Thymus (tissue), 11 donors: ENCODE results near the gene PLXNA3. TPM values are rescaled to one million over a fixed set of nuclear protein-coding genes. Genes with fewer than 3 reads are reported as not detected.
A peak's percentile ranks its signal among the peaks of the same experiment; 100 is the strongest.

Experiments used
- DNase-seq, 9 donors: peaks; one replicate each; pipeline ENCODE4 v3.0.0-alpha.2; 2013; ENCODE audit warnings: low spot score in 9 of 9, low read depth in 6 of 9, missing footprints in 1 of 9
- H3K27ac ChIP-seq, 2 donors: one replicate each; pipeline ENCODE4 v1.5.1; 2013; ENCODE audit warnings: control low read depth in 1 of 2, low read depth in 1 of 2, low read length in 1 of 2, mild to moderate bottlenecking in 1 of 2, moderate library complexity in 1 of 2
- H3K27me3 ChIP-seq, 2 donors: one replicate each; pipeline ENCODE4 v1.5.1; 2013; ENCODE audit warnings: low read length in 1 of 2; ENCODE audit not compliant: control insufficient read depth in 2 of 2, insufficient read depth in 1 of 2
- H3K36me3 ChIP-seq, 2 donors: one replicate each; pipeline ENCODE4 v1.5.1; 2013; ENCODE audit warnings: low read length in 1 of 2, mild to moderate bottlenecking in 1 of 2, moderate library complexity in 1 of 2; ENCODE audit not compliant: control insufficient read depth in 2 of 2, insufficient read depth in 2 of 2
- H3K4me1 ChIP-seq, 2 donors: one replicate each; pipeline ENCODE4 v1.5.1; 2013; ENCODE audit warnings: low read length in 2 of 2; ENCODE audit not compliant: control insufficient read depth in 2 of 2, insufficient read depth in 2 of 2
- H3K4me3 ChIP-seq, 2 donors: one replicate each; pipeline ENCODE4 v1.5.1; 2013; ENCODE audit warnings: low read length in 2 of 2, control low read depth in 1 of 2, mild to moderate bottlenecking in 1 of 2
- H3K9me3 ChIP-seq, 2 donors: one replicate each; pipeline ENCODE4 v1.5.1; 2013; ENCODE audit warnings: low read length in 1 of 2, mild to moderate bottlenecking in 1 of 2; ENCODE audit not compliant: control insufficient read depth in 2 of 2, insufficient read depth in 1 of 2
- WGBS: extraction: QIAGEN DNeasy Blood & Tissue Kit; methylation state at CpG from one replicate; pipeline ENCODE4 v1.1.7; 2013; 5-methylcytosine and 5-hydroxymethylcytosine counted together
- polyA plus RNA-seq: library from polyadenylated mRNA; stranded (reverse); fragments of 200-250 nt; gene quantifications from one replicate; pipeline ENCODE4 v1.2.3, GENCODE V29; 2013
- total RNA-seq: library from RNA; stranded (reverse); fragments of 120-200 nt; gene quantifications from one replicate; pipeline ENCODE4 v1.2.4, GENCODE V29; 2013
- donor health status: healthy.

The PLXNA3 gene
- total and polyA plus RNA-seq, 2 donors: 2.2 to 14.3 TPM

DNA sequence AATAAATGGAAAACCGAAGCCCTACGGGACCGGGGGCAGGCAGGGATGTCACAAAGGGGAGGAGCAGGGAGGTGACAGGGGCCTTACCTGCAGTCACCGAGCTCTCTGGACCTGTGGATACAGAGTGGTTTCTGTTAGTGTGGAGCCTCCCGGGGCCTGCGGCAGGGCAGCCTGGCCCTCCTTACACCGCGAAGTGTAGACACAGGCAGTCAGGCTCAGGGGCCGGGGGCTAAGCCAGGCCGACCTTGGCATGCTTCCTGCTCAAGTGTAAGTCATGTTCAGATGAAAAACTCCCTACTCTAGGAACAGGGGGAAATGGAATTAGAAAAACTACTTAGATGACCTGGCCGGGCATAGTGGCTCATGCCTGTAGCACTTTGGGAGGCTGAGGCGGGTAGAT, 53.7 kb downstream of the PLXNA3 start:
- Histone ChIP-seq H3K36me3 (peaks cover 14 to 22% of the 10 kb centered on the region in 2 donors), H3K9me3 (peaks cover 0 to 17% of the 10 kb centered on the region in 2 donors), H3K4me1 (peaks cover 8 to 24% of the 10 kb centered on the region in 2 donors), H3K4me3 (no peak overlapping the region), H3K27ac (peak overlapping the region; percentile 79 to 84), H3K27me3 (no peaks in the 10 kb centered on the region)
- DNase-seq: no peak
- WGBS: 67% methylated on average over 12 of the region's 12 CpGs

DNA sequence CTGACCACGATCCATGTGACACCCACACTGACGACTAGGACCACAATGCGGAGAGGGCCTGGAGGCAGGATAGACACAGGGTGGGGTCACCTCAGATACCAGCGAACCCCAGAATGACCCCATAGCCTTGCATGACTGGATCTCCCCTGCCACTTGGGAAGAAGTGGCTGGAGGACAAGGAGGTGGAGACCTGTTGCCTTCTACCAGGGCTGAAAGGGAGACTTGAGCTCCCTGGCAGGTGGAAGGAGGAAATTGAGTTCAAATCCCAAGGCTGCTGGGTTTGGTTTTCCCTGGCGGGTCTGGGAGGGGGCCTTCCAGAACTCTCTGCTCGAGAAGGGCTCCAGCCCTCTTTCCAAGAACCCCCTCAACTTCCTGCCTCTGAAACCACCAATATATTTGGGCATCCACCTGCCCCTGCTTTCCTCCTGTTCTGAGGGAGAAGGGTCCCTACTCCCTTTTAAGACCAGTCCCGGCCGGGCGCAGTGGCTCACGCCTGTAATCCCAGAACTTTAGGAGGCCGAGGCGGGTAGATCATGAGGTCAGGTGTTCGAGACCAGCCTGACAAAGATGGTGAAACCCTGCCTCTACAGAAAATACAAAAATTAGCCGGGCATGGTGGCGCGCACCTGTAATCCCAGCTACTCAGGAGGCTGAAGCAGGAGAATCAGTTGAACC, 54.9 kb downstream of the PLXNA3 start:
- Histone ChIP-seq H3K36me3 (peaks cover 7 to 15% of the 10 kb centered on the region in 2 donors), H3K9me3 (peaks cover 0 to 17% of the 10 kb centered on the region in 2 donors), H3K27me3 (no peaks in the 10 kb centered on the region), H3K4me1 (peaks cover 10 to 30% of the 10 kb centered on the region in 2 donors), H3K4me3 (no peak overlapping the region), H3K27ac (no peak overlapping the region)
- no peak for DNase-seq
- WGBS: 93% methylated on average over 16 of the region's 16 CpGs

GRCh38 chrX:154513716-154514115, 55.6 kb downstream of the PLXNA3 start:
- Histone ChIP-seq H3K36me3 (peaks cover 7 to 11% of the 10 kb centered on the region in 2 donors), H3K9me3 (peaks cover 0 to 17% of the 10 kb centered on the region in 2 donors), H3K4me3 (no peak overlapping the region), H3K27ac (no peak overlapping the region), H3K27me3 (no peaks in the 10 kb centered on the region), H3K4me1 (peaks cover 10 to 30% of the 10 kb centered on the region in 2 donors)
- DNase-seq: no peak
- WGBS: 98% methylated on average over 2 of the region's 2 CpGs

DNA sequence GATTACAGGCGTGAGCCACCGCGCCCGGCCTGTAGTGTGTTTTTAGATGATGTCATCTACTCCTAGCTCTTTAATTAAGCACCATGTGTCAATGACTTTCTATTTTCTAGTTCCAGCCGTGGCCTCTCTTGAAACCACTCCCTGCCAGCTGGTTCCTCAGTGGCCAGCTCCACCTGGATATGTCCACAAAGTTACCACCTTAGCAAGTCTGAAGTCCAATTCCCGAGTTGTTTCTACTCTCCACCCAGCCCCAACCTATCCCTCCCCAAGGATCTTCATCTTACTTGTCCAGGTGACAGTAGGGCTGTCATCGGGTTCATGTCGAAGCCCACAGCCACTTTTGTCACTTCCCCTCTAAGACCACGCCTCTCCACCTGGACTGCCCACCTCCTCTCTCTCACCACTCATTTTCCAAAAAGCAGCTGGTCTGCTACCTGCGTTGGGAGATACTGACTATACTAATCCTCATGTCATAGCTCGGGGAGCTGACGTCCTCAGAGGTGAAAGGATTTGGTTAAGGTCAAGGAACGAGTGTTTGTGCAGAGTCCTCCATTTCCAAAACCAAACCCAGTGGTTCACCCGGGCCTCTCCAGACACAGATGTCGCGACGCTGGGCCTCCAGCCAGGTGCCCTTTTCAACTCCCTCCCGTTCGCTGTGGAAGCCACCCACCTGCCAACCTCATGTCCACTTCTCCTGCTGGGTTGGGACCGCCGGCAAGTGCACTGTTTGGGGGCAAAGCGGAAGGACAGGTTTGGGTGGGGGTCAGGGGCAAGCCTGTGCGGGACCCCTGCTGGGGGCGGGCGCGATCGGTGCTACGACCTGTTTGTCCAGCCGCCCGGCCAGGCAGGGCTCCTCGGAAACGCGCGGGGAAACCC, 57.2 kb downstream of the PLXNA3 start:
- Histone ChIP-seq H3K27me3 (no peaks in the 10 kb centered on the region), H3K9me3 (peaks cover 0 to 11% of the 10 kb centered on the region in 2 donors), H3K36me3 (peaks cover 0 to 3% of the 10 kb centered on the region in 2 donors), H3K4me1 (peaks cover 10 to 30% of the 10 kb centered on the region in 2 donors), H3K27ac (peak overlapping the region; percentile 70 to 79), H3K4me3 (peak overlapping the region; percentile 71 to 80)
- 17% methylated on average over 34 of the region's 34 CpGs for WGBS
- peak in 1 of 9 donors; percentile 37 for DNase-seq

DNA sequence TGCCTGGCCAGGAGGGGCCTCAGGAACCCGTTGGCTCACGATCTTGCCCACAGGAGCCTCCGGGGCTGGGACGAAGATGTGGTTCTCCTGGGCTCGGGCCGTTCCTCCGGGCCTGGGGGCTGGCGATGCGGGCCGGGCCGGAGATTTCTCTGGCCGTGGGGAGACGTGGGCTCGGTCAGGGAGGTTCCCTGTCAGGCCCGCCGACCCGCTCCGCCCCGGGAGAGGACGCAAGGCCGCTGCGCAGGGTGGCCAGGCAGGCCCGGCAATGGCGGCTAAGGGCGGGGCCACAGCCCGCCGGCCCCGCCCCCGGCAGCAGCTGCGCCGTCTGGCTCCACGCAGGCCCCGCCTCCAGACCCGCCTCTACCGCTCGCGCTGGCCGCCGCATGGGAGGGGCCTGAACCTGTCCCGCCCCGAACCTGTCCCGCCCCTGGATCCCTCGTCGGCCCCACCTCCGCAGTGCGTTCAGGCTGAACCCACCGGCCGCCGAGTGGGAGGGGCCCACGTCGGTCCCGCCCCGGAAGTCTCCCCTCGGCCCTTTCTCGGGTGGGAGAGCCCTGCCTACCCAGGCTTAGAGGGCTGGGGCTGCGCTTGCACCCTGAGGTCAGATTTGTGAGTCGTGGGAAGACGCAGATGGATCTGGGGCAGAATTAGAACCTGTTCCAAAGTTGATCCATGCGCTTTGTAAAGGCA, 58.0 kb downstream of the PLXNA3 start, which contains the start of gene FAM3A:
Gene FAM3A (minus strand): TSS at position 267 of the 690 bp plus-strand sequence. CDS start 460 bp downstream, outside the sequence.
- WGBS: under 1% methylated on average over 58 of the region's 59 CpGs
- peaks cover 0 to 11% of the 10 kb centered on the region in 2 donors for H3K9me3 ChIP-seq
- H3K4me3 ChIP-seq: peak within 1 kb of the TSS; percentile 71 to 80
- DNase-seq: peak in 8 of 9 donors; percentile 57 to 90 (median 81)
- peak within 1 kb of the TSS; percentile 79 to 87 for H3K27ac ChIP-seq
- peaks cover 10 to 28% of the 10 kb centered on the region in 2 donors for H3K4me1 ChIP-seq
- H3K27me3 ChIP-seq: no peaks in the 10 kb centered on the region
- H3K36me3 ChIP-seq: peaks cover 0 to 3% of the 10 kb centered on the region in 2 donors

DNA sequence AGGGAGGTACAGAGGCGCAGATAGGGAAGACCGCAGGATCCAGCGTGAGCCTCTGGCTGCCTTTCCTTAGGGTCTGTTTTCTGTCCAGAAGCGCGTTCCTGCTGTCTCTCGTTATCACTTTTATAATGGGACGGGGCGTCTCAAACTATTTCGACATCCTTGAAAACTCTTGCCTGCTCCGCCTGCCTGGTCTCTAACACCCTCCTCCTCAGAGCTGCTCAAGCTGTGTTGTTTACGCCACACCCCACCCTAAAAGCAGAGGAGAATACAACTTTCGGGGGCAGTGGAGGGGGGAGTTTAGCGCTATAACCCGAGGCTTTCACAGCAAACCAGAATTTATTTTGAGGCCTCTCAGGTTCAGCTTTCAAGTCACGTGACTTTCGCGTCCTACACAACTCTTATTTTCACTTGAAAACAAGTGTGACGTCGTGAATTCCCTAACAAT, 58.6 kb downstream of the PLXNA3 start:
- peak in 1 of 9 donors; percentile 59 for DNase-seq
- WGBS: 20% methylated on average over 19 of the region's 19 CpGs
- H3K9me3 ChIP-seq: peaks cover 0 to 11% of the 10 kb centered on the region in 2 donors

GRCh38 chrX:154517101-154517781, 59.2 kb downstream of the PLXNA3 start:
- Histone ChIP-seq H3K4me1 (peaks cover 5 to 20% of the 10 kb centered on the region in 2 donors), H3K27ac (peak overlapping the region; percentile 52 to 87), H3K27me3 (no peaks in the 10 kb centered on the region), H3K36me3 (peaks cover 0 to 3% of the 10 kb centered on the region in 2 donors), H3K9me3 (peaks cover 0 to 11% of the 10 kb centered on the region in 2 donors), H3K4me3 (no peak overlapping the region)
- 88% methylated on average over 25 of the region's 25 CpGs for WGBS
- no peak for DNase-seq

More for the DNA sequence above, 58.6 kb downstream of the PLXNA3 start:
- H3K4me3 ChIP-seq: peak overlapping the region; percentile 35 to 55
- no peaks in the 10 kb centered on the region for H3K27me3 ChIP-seq
- peaks cover 0 to 3% of the 10 kb centered on the region in 2 donors for H3K36me3 ChIP-seq
- H3K27ac ChIP-seq: peak overlapping the region; percentile 52 to 87
- H3K4me1 ChIP-seq: peaks cover 7 to 23% of the 10 kb centered on the region in 2 donors

- Histone ChIP-seq H3K27me3 (no peaks in the 10 kb centered on the region), H3K9me3 (peaks cover 0 to 11% of the 10 kb centered on the region in 2 donors), H3K36me3 (no peaks in the 10 kb centered on the region), H3K27ac (no peak overlapping the region), H3K4me1 (peaks cover 5 to 15% of the 10 kb centered on the region in 2 donors), H3K4me3 (no peak overlapping the region)
- WGBS: 97% methylated on average over 8 of the region's 8 CpGs
- DNase-seq: no peak
Observed at GRCh38 chrX:154519389-154519788, 61.3 kb downstream of the PLXNA3 start.
